ENCODE results near the gene TMEM270. TPM values are rescaled to one million over a fixed set of nuclear protein-coding genes. Genes with fewer than 3 reads are reported as not detected.

The TMEM270 gene
- polyA plus RNA-seq, 1 donor from 2014 or later, result not detected

DNA sequence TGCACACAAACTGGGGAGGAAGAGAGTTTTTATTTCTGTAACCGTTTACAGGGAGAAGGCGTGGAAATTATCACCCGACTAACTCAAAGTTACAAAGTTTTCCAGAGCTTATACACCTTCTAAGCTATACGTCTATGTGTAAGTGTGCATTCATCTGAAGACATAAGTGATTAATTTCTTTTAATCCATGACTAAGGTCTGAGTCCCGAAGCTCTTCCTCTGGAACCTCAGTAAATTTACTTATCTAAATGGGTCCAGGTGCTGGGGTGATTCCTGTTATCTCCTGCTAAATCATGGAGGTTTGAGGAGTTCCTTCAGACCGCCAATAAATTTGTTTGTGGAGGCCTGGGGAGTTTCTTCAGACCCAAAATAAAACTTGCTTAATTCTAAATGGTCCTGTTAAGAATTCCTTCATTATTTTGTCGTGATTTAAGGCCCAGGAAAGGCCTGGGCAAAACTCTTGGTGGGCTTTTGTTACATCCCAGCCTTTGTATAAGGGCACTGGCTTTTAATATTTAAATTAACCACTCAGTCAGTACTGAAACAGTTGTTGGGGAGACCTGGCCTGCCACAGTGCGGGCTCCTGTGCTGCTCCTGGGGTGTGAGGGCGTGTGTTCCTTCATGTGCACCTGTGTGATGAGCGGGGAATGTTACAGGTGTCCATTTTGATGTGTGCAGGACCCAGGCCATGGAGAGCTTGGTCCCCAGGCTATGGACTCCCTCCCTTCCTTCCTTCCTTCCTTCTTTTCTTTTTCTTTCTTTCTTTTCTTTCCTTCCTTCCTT lies 12.8 kb upstream of the TMEM270 start:
- no peaks in the 10 kb centered on the region for H3K9me3 ChIP-seq (ENCODE audit: low read length)
- no peaks in the 10 kb centered on the region for H3K27me3 ChIP-seq (ENCODE audit: insufficient read depth, low read depth, low read length)
- no peaks in the 10 kb centered on the region for H3F3A ChIP-seq (ENCODE audit: insufficient read depth, low read length, poor library complexity, severe bottlenecking)
- TF ChIP-seq SMC3 (conservative IDR thresholded peaks at IDR 0.05; ENCODE audit: poor library complexity) (no peak), EP300 (conservative IDR thresholded peaks at IDR 0.05; ENCODE audit: poor library complexity, severe bottlenecking) (no peak), EZH2 (IDR thresholded peaks at IDR 0.05; ENCODE audit: borderline replicate concordance, insufficient read depth, low read length, poor library complexity, severe bottlenecking) (no peak), RAD21 (conservative IDR thresholded peaks at IDR 0.05) (no peak), MXI1 (conservative IDR thresholded peaks at IDR 0.05; ENCODE audit: poor library complexity, severe bottlenecking) (no peak), TAF1 (IDR thresholded peaks at IDR 0.05; ENCODE audit: low read depth) (no peak), POLR2AphosphoS5 (IDR thresholded peaks at IDR 0.05) (no peak)
- TF ChIP-seq, protein P1, sequence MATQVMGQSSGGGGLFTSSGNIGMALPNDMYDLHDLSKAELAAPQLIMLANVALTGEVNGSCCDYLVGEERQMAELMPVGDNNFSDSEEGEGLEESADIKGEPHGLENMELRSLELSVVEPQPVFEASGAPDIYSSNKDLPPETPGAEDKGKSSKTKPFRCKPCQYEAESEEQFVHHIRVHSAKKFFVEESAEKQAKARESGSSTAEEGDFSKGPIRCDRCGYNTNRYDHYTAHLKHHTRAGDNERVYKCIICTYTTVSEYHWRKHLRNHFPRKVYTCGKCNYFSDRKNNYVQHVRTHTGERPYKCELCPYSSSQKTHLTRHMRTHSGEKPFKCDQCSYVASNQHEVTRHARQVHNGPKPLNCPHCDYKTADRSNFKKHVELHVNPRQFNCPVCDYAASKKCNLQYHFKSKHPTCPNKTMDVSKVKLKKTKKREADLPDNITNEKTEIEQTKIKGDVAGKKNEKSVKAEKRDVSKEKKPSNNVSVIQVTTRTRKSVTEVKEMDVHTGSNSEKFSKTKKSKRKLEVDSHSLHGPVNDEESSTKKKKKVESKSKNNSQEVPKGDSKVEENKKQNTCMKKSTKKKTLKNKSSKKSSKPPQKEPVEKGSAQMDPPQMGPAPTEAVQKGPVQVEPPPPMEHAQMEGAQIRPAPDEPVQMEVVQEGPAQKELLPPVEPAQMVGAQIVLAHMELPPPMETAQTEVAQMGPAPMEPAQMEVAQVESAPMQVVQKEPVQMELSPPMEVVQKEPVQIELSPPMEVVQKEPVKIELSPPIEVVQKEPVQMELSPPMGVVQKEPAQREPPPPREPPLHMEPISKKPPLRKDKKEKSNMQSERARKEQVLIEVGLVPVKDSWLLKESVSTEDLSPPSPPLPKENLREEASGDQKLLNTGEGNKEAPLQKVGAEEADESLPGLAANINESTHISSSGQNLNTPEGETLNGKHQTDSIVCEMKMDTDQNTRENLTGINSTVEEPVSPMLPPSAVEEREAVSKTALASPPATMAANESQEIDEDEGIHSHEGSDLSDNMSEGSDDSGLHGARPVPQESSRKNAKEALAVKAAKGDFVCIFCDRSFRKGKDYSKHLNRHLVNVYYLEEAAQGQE (IDR thresholded peaks at IDR 0.05; ENCODE audit: borderline replicate concordance), result no peak
- TF ChIP-seq, protein P2, sequence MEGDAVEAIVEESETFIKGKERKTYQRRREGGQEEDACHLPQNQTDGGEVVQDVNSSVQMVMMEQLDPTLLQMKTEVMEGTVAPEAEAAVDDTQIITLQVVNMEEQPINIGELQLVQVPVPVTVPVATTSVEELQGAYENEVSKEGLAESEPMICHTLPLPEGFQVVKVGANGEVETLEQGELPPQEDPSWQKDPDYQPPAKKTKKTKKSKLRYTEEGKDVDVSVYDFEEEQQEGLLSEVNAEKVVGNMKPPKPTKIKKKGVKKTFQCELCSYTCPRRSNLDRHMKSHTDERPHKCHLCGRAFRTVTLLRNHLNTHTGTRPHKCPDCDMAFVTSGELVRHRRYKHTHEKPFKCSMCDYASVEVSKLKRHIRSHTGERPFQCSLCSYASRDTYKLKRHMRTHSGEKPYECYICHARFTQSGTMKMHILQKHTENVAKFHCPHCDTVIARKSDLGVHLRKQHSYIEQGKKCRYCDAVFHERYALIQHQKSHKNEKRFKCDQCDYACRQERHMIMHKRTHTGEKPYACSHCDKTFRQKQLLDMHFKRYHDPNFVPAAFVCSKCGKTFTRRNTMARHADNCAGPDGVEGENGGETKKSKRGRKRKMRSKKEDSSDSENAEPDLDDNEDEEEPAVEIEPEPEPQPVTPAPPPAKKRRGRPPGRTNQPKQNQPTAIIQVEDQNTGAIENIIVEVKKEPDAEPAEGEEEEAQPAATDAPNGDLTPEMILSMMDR (IDR thresholded peaks at IDR 0.05; ENCODE audit: poor library complexity, severe bottlenecking), result no peak
- H3K79me2 ChIP-seq (replicated peaks; ENCODE audit: insufficient read depth, low read length), result no peaks in the 10 kb centered on the region
- H3K9ac ChIP-seq (ENCODE audit: low read length), result no peak overlapping the region
- no peaks in the 10 kb centered on the region for H3K36me3 ChIP-seq (ENCODE audit: insufficient read depth, low read length)
- no peaks in the 10 kb centered on the region for H4K20me1 ChIP-seq (ENCODE audit: insufficient read depth)
- no peak overlapping the region for H3K27ac ChIP-seq (ENCODE audit: low read length)
- H3K4me2 ChIP-seq (ENCODE audit: low read length), result no peak overlapping the region
- no peaks in the 10 kb centered on the region for H3K9me2 ChIP-seq (ENCODE audit: insufficient read depth, low read length)
- H2AFZ ChIP-seq (ENCODE audit: low read depth, low read length), result no peak overlapping the region
- no peak overlapping the region for H3K4me3 ChIP-seq (ENCODE audit: low read length)

DNA sequence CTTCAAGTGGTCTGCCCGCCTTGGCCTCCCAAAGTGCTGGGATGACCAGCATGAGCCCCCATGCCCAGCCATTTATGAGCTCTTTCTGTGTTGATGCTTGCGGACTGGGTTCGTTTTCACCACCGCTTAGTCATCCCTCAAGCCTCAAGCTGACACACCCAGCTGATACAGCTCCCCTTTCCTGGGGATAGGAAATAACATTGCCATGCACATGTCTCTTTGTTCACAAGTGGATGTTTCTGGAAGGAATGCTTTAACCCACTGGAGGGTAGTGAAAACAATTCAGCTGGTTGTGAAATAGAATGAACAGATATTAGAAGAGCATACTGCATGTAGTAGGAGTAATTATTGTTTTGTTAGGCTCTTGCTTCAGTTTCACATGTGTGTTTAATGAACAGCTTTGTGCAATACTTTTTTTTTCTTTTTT lies 10.2 kb upstream of the TMEM270 start:
- TF ChIP-seq EZH2 (IDR thresholded peaks at IDR 0.05; ENCODE audit: borderline replicate concordance, insufficient read depth, low read length, poor library complexity, severe bottlenecking) (no peak), RAD21 (conservative IDR thresholded peaks at IDR 0.05) (no peak), EP300 (conservative IDR thresholded peaks at IDR 0.05; ENCODE audit: poor library complexity, severe bottlenecking) (no peak), SMC3 (conservative IDR thresholded peaks at IDR 0.05; ENCODE audit: poor library complexity) (no peak), POLR2AphosphoS5 (IDR thresholded peaks at IDR 0.05) (no peak)
- TF ChIP-seq, protein P2 (IDR thresholded peaks at IDR 0.05; ENCODE audit: poor library complexity, severe bottlenecking), result no peak
- no peaks in the 10 kb centered on the region for H3K9me3 ChIP-seq (ENCODE audit: low read length)
- no peaks in the 10 kb centered on the region for H3K36me3 ChIP-seq (ENCODE audit: insufficient read depth, low read length)
- H3K9me2 ChIP-seq (ENCODE audit: insufficient read depth, low read length), result no peaks in the 10 kb centered on the region
- no peaks in the 10 kb centered on the region for H4K20me1 ChIP-seq (ENCODE audit: insufficient read depth)
- no peak overlapping the region for H3K27ac ChIP-seq (ENCODE audit: low read length)
- H3K9ac ChIP-seq (ENCODE audit: low read length), result no peak overlapping the region
- no peak overlapping the region for H3K4me2 ChIP-seq (ENCODE audit: low read length)
- no peak overlapping the region for H2AFZ ChIP-seq (ENCODE audit: low read depth, low read length)
- no peaks in the 10 kb centered on the region for H3K79me2 ChIP-seq (replicated peaks; ENCODE audit: insufficient read depth, low read length)
- H3K4me3 ChIP-seq (ENCODE audit: low read length), result no peak overlapping the region
- H3F3A ChIP-seq (ENCODE audit: insufficient read depth, low read length, poor library complexity, severe bottlenecking), result no peaks in the 10 kb centered on the region
- H3K27me3 ChIP-seq (ENCODE audit: insufficient read depth, low read depth, low read length), result no peaks in the 10 kb centered on the region

Measured in neural cell (in vitro differentiated cells).